Stimulated activated naive CD4-positive, alpha-beta T cell treated with Interleukin-2 at 50 U/mL for 16 hours (primary cell): ENCODE results near the gene PAX5.
"Not testable (repeated sequence)": the region's sequence is repeated elsewhere in the genome, so short reads cannot be mapped to it uniquely, and the experiment has no call there.

Source experiments
- DNase-seq: peaks from one replicate; lab custom pipeline; 2025; lab: John Stamatoyannopoulos, UW

The PAX5 gene

DNA sequence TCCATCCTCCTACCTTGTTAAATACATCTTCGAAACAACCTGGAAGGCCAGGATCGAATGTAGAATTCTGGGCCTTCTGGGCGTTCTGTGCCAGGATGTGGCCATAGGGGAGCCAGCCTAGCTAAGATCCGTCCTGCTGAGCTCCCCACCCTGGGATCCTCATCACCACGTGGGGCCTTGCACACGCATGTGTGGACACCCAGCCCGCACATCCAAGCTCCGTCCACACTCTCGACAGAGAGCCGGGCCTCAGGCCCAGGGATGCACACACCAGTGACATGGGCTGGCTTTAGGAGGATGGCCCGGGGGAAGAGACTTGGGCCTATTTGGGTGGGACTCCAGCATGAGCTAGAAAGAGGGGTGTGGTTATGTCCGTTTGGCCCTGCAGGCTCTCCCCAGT lies 154.0 kb downstream of the PAX5 start:
- DNase-seq, result no peak

DNA sequence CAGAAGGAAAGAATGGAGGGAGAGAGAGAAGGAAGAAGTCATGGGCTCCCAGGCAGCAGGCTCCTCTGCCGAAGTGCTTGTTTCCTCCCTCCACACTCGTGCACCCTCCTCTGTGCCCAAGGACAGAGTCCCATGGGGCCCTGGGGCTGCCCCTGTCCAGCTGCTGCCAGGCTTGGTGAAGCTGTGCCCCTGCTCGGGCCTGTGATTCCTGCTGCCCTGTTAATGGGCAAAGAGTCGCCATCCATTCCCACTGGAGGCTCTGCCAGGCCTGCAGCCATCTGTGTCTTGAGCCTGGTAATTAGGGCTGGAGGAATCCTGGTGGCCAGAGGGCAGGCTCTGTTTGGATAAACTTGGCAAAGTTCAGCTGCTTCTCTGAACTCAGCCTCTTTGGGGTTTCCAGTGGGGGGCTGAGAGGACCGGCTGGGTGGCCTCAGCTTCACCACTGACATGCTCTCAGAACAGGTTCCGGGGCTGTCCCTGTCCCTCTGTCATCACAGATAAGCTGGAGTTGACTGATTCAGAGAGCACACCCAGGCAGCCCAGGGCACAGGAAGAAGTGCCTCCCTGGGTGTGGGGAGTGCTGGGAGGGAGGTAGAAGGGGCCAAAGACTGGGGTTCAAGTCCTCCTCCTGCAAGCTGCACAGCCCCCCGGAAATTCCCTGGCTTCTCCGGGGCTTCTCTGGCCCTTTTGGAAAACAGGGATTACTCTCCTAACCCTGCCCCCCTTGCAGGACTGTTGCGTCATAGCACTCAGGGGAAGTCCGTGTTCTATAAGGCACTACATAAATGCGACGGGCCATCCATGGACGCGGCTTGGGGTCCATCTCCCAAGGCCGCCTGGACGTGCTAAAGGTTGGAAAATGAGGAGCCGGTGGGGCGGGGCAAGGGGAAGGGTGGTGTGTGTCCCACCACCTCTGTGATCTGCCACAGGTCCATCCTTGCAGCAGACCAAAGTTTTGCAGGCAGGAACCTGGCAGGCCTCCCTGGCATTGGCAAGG lies 154.8 kb downstream of the PAX5 start:
- DNase-seq, result no peak

DNA sequence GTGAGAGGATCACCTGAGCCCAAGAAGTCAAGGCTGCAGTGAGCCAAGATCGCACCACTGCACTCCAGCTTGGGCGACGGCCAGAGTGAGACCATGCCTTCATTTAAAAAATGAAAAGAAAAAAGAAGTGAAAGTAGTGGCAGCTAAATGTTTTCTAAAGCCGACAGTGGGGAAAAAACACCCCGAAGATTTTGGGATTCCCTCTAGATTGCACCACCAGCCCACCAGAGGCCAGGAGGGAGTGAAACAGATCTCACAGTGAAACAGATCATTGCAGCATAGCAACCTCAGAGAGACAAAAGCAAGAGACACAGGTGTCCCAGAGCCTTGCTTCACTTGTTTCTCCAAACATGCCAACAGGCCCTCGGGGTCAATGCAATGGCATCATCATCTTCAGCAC lies 156.8 kb downstream of the PAX5 start:
- no peak for DNase-seq

DNA sequence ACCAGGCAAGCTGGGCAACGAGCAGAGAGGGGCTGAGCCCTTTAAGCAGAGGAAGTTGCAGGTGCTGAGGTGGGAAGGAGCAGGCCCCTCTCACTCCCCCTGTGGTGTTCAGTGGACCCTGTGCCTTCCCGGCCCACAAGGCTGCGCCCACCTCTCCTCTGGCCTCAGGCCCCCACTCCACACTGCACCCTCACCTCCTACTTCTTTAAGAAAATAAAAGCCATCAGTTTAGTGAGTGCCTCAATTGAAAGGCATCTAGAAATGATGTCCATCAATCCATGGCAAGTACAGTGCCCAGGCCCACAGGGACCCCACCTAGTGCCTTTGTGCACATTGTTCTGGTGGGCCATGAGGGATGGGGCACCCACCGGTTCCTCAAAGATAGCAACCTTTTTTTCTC lies 158.0 kb downstream of the PAX5 start:
- DNase-seq, result no peak

DNA sequence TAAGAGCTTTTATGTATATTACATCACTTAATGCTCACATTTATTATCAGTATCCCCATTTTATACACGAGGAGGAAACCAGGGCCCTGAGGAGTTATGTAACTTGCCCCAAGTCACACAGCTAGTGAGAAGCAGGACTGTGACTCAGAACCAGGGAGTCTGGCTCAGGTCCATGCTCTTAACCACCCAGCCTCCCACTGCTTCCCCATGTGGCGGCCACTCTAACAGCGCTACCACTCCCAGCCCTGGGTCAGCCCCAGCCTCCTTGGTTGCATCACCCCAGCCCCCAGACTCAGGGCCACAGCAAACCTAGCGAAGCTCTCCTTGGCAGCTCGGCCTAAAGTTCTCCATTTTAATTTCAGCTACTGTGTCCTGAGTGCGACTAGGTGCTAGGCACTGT lies 159.1 kb downstream of the PAX5 start:
- no peak for DNase-seq

DNA sequence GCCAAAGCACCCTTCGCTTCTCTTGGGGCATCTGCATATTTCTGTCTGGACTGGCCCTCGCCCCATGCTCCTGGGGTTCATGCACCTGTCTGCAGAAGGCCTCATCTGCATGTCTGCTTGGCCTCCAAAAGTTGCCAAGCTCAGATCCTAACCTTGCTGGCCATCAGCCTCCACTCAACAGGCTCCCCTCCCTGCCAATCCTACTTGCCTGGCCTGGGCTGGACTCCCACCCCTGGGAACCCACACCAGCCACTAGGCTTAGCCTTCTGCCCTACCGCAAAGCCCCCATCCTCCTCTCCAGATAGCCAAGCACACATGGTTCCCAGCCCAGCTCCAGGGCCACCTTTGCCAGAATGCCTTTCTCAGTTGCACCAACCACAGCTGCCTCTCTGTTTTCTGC lies 159.8 kb downstream of the PAX5 start:
- no peak for DNase-seq

DNA sequence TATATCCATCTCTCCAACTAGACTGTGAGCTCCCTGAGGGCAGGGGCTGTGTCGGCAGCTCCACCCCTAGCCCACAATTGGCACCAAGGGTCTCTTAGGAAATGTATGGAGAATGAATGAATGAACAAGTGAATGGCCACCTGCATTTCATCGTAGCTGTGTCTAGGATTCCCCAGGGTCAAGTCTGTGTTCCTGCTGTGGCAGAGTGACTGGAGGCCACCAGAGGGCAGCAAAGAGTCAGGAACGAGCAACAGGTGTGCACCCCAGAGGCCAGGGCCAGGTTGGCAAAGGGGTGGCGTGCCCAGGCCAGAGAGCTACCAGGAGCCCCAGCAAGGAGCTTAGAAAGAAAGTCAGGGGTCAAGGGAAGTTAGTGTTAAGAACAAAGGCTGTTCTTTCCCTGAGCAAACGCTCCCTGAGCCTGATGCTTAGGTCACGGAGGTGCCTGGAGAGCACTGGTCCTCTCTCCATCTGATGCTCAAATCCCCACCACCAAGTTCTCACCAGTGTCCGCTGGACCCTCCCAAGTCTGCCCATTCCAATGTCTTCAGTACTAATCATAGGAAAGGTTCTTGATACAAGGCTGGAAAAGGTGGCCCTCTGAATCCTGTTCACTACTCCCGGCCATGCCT lies 160.7 kb downstream of the PAX5 start:
- peak; percentile 58 for DNase-seq

DNA sequence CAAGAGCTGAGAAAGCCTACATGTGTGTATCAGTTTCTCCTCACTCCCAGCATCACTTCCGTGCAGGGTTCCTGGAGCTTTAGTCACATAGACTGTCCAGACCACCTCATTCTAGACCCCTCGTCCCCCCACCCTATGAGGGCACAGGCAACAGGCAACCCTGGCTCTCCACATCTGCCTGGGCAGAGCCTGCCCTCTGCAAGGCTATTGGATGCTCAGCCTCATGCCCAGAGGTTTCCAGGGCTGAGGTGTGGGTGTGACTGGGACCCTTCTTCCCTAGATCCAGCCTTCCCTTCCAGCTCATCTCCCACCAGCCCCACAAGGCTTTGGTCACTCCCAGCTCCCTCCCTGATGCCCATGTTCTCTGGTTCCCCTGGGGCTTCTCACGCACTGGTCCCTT lies 161.4 kb downstream of the PAX5 start:
- no peak for DNase-seq

DNA sequence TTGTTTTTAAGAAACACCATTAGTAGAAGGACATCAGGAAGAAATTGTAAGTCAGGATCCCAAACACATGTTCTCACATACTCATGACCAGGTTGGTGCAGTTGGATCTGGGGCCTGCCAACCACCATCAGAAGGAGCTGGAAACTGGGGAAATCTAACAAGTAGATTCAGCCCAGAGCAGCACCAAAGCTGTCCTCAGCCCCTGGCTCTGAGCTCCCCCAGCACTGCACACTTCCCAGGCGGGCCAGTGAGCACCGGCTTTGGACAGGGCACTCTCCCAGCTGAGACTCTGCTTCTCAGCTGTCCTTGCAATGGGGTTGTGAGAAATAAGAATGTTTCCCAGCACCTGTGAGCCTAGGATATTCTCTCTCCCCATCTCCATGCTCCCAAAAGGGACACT lies 162.5 kb downstream of the PAX5 start:
- DNase-seq, result no peak

DNA sequence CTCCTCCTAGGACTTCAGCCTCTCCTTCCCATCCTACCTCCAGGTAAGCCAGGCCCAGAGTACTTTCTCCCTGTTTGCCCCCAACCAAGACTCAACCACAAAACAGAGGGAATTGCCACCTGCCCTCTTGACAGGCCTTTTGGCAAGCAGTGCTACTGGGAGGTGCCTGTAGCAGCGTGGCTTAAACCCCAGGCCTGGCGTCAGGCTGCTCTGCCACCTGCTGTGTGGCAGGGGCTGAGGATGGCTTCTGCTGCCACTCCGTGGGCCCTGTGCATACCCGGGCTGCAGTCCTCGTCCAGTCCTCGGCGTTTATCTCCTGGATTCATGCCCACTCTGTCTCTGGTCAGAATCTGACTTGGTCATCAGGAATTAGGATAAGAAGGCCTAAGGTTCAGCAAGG lies 163.1 kb downstream of the PAX5 start:
- DNase-seq, result no peak

DNA sequence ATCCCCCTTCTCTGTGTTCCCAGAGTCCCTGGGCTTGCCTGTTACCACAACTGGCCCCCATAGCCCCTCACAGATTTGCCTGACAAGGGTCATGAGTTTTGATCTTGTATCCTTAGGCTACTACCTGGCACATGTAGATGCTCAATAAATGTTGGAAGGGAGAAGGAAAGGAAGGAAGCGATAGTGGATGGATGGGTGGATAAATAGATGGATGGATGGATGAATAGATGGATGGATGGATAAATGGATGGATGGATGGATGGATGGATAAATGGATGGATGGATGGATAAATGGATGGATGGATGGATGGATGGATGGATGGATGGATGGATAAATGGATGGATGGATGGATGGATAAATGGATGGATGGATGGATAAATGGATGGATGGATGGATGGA lies 164.5 kb downstream of the PAX5 start:
- DNase-seq, result not testable (repeated sequence)

DNA sequence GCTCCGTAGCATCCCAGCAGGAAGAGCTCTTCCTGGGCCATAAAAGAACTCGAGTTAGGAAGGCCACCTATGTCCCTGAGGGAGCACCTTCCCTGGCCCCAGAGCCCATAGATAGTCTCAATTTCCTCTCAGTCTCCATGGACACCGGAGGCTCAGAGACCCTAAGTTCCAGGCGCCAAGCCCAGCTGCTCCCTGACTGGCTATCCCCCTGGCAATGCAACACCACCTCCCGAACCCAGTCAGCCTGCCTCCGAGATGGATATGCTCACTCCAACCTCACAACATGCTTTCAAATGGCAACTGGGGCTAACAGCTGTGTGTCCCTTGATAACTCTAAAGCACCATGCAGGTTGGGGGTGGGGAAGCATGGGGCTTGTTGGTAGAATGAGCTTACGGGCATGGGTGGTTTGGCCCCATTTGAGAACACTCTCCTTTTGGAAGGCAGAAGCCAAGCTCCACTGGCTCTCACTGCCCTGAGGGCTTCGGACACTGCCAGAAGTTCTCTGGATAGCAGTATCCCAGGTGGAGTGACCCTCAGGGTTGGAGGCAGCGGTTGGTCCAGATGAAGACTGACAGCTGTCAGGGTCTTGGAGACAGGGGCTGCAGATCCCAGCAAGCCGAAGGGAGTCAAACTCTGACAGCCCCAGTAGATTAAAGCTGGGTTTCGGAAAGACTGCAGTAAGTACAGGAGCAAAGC lies 165.3 kb downstream of the PAX5 start:
- DNase-seq, result no peak

DNA sequence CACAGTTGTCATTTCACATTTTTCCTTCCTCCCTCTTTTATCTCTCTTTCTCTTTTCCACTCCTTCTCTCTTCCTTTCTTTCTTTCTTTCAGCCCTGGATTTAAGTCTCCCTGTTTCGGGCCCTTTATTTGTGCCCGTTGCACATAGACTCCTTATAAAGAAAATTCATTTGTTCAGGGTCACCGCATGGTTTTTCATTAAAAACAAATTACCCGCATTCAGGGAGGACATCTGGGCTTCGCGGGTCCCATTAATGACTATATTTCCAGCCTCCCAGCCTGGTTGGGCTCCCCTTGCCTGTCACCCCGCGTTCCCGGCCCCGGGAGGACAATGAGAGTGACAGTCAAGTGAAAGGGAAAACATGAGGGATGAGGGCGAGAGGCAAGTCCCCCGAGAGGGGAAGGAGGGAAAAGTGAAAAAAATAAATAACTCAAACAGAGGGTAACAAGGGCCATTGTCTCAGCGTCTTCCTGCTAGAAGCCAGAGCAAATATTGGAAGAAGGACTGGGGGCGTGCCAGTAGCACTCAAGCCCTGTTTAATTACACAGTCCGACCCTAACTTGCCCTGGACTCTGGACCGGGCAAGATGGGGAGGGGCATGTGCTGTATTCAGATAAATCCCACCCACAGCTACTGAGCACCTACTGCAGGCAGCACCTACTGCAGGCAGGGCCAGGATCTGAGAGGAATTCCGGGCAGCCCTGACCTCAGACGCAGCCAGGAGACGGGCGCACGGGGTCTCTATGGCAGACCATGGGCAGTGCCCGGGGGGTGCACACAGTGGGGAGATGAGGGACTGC lies 166.2 kb downstream of the PAX5 start:
- DNase-seq, result no peak

DNA sequence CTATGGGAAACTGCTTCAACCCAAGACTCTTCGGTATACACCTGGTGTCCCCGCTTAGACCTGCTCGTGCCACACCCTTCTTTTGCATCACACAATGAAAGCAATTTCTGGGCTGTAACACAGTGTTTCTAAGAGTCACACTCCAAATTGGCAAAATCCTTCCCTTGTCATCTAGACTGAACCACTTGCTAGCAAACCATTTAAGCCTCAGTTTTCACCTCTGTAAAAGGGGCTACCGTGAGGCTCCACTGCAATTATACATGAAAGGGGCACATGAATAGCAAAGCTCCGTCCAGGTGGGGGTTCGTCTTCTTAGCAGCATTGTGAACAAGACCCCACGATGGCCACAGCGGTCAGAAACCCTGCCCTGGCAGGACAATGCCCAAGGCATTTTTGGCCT lies 166.8 kb downstream of the PAX5 start:
- DNase-seq, result no peak

DNA sequence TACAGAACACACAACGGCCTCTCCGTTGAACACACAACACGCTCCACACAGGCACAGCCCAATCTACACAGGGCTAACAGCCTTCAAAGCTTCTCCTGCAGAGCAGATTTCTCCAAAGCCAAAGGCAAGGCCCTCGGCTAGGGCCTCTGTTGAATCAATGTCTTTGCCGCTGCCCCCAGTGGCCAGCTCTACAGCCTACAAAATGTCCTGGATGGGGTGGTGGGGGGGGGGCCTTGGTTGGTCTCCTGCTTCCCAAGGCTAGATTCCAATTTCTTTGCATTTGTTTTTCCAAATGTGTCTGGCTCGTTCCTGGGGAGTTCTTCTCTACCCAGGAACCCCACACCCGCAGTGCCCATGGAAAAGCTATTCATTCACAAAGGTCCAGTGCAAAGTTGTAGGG lies 167.2 kb downstream of the PAX5 start:
- no peak for DNase-seq

DNA sequence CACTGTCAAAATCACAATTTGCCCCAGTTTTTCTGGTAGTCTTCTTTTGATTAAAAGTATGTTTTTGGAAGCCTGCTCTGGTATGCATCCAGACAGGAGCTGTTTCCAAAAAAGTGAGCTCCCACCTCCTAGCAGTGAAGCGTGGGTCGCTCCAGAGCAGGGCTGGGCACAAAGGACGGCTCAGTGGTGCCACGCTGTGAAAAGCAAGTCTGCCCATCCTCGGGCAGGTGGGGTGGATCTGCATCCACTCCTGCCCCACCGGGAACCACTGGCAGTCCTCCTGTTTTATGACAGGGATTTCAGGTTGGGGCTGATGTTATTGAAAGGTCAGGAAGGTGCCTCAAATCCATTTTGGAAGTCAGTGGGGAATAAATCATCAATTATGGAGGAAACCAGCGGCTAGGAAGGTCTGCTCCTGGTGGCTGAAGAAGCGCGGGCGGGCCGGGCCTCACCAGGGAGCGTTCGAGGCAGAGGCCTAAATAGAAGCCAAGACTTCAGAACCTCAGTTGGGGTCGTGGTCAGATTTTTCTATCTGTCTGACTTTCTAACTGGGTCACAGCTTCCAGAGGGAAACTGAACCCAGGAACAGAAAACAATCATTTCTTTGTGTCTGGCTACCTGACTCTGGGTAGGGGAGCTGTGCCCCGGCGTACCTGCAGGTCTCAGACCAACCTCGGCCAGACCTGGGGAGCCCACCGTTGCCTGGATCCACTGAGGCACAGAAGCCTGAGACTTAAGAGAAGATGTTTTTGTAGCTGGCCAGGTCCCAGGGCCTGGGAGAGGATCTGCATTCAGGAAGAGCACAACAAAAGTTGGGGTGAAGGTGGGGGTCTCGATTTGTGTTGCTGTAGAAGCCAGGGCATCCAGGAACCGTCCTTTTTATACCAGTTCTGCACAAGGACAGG lies 168.1 kb downstream of the PAX5 start:
- DNase-seq, result no peak

DNA sequence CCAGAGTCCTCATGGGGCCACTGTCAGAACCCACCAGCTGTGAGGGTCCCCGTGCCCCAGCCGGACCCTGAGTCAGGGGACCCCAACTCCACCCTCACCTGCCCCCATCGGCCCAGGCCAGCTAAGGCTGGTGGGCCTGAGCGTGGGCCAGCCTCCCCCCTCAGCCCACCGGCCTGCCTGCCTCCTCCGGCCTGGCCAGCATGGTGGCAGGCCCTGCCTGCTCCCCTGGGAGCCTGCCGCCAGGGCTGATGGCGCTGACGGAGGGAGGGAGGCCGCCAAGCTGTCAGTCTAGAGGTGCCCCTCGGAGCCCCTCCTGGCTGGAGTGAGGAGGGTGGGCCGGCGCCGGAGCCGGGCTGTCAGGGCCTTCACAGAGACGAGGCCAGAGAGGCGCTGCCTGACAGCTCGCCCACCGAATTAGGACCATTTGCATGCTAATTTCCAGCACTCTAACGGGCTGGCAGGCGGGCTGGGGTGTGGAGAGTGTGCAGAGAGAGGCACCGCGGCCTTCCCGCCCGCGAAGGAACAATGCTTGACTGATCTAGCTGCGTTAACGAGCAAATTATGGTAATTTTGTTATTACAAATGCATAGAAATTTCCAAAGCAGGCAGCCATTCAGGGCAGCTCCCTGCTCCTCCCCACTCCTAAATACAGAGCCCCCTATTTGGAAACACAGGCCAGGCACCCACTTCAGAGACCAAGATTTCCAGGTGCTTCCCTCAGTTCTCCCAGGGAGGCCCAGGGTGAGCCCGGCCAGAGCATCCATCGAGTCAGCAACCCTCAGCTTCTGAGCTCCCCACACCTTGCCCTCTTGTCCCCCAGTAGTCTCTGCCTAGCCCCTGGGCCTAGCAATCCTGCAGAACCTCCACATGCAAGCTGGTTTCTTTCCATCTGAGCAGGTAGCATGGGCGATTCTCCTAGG lies 169.3 kb downstream of the PAX5 start:
- DNase-seq, result no peak

DNA sequence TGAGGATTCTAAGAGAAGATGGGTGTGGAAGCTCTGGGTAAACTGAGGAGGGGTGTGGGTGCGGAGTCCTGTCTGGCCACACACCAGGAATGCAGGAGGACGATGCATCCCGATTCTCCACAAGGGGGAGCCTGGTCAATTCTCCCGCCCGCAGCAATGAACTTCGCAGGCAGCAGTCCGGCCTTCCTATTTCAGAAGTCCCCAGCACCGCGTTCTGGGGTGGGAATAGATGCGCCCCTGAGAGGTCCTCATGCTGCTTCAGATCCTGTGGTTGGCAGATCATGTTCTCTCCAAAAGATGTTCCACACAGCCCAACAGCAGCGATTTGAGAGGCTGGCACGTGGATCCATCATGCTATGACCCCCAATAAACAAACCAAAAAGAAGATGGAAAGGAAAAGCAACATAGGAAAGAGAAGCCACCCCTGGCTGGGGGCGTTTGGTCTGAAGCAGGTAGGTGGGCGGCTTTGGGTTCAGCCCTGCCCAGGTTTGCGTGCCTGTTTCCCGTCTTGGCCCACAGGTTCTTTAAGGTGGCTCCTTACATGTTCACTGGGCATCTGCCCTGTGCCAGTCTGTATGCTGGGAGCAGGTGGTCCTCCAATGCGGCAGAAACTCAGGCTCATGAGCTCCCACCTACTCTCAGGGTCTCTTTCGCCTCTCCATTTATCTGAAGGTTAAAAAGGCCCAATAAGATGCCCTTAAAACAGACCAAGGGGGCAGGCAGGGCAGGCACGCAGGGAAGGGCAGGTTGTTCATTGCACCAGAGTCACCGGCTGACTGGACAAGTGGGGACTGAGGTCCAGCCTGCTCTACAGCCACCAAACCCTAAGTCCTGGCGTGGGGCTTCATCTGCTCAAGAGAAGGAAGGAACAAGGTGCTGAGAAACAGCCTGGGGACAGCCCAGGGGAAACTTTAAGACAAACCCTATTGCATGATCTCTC lies 171.6 kb downstream of the PAX5 start:
- no peak for DNase-seq
